ENCODE measurements around the gene RNF133. TPM values are rescaled to one million over a fixed set of nuclear protein-coding genes. Genes with fewer than 3 reads are reported as not detected.

Gene RNF133
- total and polyA plus RNA-seq, 3 donors from 2014 or later = 11.1 to 53.6 (median 39.1) TPM

GRCh38 chr7:122673951-122674350 is 25.0 kb downstream of the RNF133 start:
- intact Hi-C loops (cut with DNase I; ENCODE audit: low total_unique reads) = no loop called here
- WGBS, 2 donors = 67 to 81% methylated on average over 4 to 18 of the region's 21 CpGs
- Histone ChIP-seq H3K27me3 (no peaks in the 10 kb centered on the region), H3K4me3 (no peak overlapping the region), H3K4me1 (no peaks in the 10 kb centered on the region), H3K9me3 (no peaks in the 10 kb centered on the region), H3K27ac (no peak overlapping the region), H3K36me3 (ENCODE audit: low read depth, missing control alignments) (no peaks in the 10 kb centered on the region)
- no peak for DNase-seq
- TF ChIP-seq POLR2A (IDR thresholded peaks at IDR 0.05) (no peak), CTCF (IDR thresholded peaks at IDR 0.05) (no peak)

GRCh38 chr7:122672536-122672935 is 26.4 kb downstream of the RNF133 start:
- WGBS, 2 donors = 54 to 78% methylated on average over 8 of the region's 8 CpGs
- Histone ChIP-seq H3K27me3 (no peaks in the 10 kb centered on the region), H3K36me3 (ENCODE audit: low read depth, missing control alignments) (no peaks in the 10 kb centered on the region), H3K4me3 (no peak overlapping the region), H3K9me3 (no peaks in the 10 kb centered on the region), H3K27ac (no peak overlapping the region), H3K4me1 (no peaks in the 10 kb centered on the region)
- DNase-seq = no peak
- intact Hi-C loops (cut with DNase I; ENCODE audit: low total_unique reads) = no loop called here
- no peak for TF ChIP-seq POLR2A (IDR thresholded peaks at IDR 0.05)
- TF ChIP-seq CTCF (IDR thresholded peaks at IDR 0.05) = no peak

- DNase-seq = no peak
- Histone ChIP-seq H3K4me3 (no peak overlapping the region), H3K27ac (no peak overlapping the region), H3K9me3 (no peaks in the 10 kb centered on the region), H3K4me1 (no peaks in the 10 kb centered on the region), H3K36me3 (ENCODE audit: low read depth, missing control alignments) (no peaks in the 10 kb centered on the region), H3K27me3 (no peaks in the 10 kb centered on the region)
- intact Hi-C loops (cut with DNase I; ENCODE audit: low total_unique reads) = no loop called here
- WGBS, 2 donors = 85 to 96% methylated on average over 2 of the region's 2 CpGs
- no peak for TF ChIP-seq CTCF (IDR thresholded peaks at IDR 0.05)
- no peak for TF ChIP-seq POLR2A (IDR thresholded peaks at IDR 0.05)
Observed at GRCh38 chr7:122663733-122664132, 35.2 kb downstream of the RNF133 start.

GRCh38 chr7:122658856-122659255 is 40.1 kb downstream of the RNF133 start:
- no peak overlapping the region for H3K27ac ChIP-seq
- TF ChIP-seq CTCF (IDR thresholded peaks at IDR 0.05) = no peak
- no peak for TF ChIP-seq POLR2A (IDR thresholded peaks at IDR 0.05)
- 87 to 98% methylated on average over 2 of the region's 2 CpGs for WGBS, 2 donors
- H3K4me3 ChIP-seq = no peak overlapping the region
- H3K4me1 ChIP-seq = no peaks in the 10 kb centered on the region
- no peak for DNase-seq
- H3K36me3 ChIP-seq (ENCODE audit: low read depth, missing control alignments) = no peaks in the 10 kb centered on the region
- no peaks in the 10 kb centered on the region for H3K27me3 ChIP-seq
- intact Hi-C loops (cut with DNase I; ENCODE audit: low total_unique reads) = no loop called here
- H3K9me3 ChIP-seq = no peaks in the 10 kb centered on the region

GRCh38 chr7:122653685-122654084 is 45.2 kb downstream of the RNF133 start:
- 93 to 97% methylated on average over 5 of the region's 5 CpGs for WGBS, 2 donors
- TF ChIP-seq CTCF (IDR thresholded peaks at IDR 0.05) = no peak
- no peak for TF ChIP-seq POLR2A (IDR thresholded peaks at IDR 0.05)
- no peak overlapping the region for H3K4me3 ChIP-seq
- H3K27me3 ChIP-seq = no peaks in the 10 kb centered on the region
- no peaks in the 10 kb centered on the region for H3K4me1 ChIP-seq
- intact Hi-C loops (cut with DNase I; ENCODE audit: low total_unique reads) = no loop called here
- H3K27ac ChIP-seq = no peak overlapping the region
- H3K36me3 ChIP-seq (ENCODE audit: low read depth, missing control alignments) = no peaks in the 10 kb centered on the region
- DNase-seq = no peak
- no peaks in the 10 kb centered on the region for H3K9me3 ChIP-seq
